ENCODE measurements around the gene POU6F2.
"Not testable (repeated sequence)": the region's sequence is repeated elsewhere in the genome, so short reads cannot be mapped to it uniquely, and the experiment has no call there.

The POU6F2 gene

GRCh38 chr7:38992203-38992602, 14.5 kb downstream of the POU6F2 start:
- no peak overlapping the region for H3K27ac ChIP-seq
- TF ChIP-seq, protein P1, sequence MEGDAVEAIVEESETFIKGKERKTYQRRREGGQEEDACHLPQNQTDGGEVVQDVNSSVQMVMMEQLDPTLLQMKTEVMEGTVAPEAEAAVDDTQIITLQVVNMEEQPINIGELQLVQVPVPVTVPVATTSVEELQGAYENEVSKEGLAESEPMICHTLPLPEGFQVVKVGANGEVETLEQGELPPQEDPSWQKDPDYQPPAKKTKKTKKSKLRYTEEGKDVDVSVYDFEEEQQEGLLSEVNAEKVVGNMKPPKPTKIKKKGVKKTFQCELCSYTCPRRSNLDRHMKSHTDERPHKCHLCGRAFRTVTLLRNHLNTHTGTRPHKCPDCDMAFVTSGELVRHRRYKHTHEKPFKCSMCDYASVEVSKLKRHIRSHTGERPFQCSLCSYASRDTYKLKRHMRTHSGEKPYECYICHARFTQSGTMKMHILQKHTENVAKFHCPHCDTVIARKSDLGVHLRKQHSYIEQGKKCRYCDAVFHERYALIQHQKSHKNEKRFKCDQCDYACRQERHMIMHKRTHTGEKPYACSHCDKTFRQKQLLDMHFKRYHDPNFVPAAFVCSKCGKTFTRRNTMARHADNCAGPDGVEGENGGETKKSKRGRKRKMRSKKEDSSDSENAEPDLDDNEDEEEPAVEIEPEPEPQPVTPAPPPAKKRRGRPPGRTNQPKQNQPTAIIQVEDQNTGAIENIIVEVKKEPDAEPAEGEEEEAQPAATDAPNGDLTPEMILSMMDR (conservative IDR thresholded peaks at IDR 0.05), result no peak

- no peak overlapping the region for H3K27ac ChIP-seq
- TF ChIP-seq, protein P1 (conservative IDR thresholded peaks at IDR 0.05), result no peak
Observed at GRCh38 chr7:39001595-39001994, 23.9 kb downstream of the POU6F2 start.

- TF ChIP-seq, protein P1 (conservative IDR thresholded peaks at IDR 0.05), result no peak
Observed at GRCh38 chr7:39002755-39003154, 25.0 kb downstream of the POU6F2 start.

GRCh38 chr7:39005036-39005435, 27.3 kb downstream of the POU6F2 start:
- TF ChIP-seq, protein P1 (conservative IDR thresholded peaks at IDR 0.05), result no peak
- H3K27ac ChIP-seq, result no peak overlapping the region

More at GRCh38 chr7:39002755-39003154, 25.0 kb downstream of the POU6F2 start:
- H3K27ac ChIP-seq, result no peak overlapping the region

DNA sequence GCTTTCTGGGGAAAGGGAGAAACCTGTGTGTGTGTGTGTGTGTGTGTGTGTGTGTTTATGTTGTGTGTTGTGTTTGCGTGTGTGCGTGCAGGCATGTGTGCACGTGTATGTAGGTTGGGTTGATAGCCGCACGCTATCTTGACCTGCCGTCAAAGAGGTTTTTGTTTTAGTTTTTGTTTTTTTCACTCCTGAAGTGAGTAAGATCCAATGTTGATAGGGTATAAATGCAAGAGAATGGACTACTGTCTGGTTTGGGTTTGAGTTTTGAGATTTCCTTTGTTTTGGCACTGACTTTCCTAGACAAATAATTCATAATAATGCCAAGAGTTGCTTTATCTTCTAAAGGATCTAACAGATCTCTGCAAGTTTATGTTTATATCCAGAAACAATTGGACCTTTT, 27.8 kb downstream of the POU6F2 start:
- H3K27ac ChIP-seq, result no peak overlapping the region
- TF ChIP-seq, protein P1 (conservative IDR thresholded peaks at IDR 0.05), result no peak

DNA sequence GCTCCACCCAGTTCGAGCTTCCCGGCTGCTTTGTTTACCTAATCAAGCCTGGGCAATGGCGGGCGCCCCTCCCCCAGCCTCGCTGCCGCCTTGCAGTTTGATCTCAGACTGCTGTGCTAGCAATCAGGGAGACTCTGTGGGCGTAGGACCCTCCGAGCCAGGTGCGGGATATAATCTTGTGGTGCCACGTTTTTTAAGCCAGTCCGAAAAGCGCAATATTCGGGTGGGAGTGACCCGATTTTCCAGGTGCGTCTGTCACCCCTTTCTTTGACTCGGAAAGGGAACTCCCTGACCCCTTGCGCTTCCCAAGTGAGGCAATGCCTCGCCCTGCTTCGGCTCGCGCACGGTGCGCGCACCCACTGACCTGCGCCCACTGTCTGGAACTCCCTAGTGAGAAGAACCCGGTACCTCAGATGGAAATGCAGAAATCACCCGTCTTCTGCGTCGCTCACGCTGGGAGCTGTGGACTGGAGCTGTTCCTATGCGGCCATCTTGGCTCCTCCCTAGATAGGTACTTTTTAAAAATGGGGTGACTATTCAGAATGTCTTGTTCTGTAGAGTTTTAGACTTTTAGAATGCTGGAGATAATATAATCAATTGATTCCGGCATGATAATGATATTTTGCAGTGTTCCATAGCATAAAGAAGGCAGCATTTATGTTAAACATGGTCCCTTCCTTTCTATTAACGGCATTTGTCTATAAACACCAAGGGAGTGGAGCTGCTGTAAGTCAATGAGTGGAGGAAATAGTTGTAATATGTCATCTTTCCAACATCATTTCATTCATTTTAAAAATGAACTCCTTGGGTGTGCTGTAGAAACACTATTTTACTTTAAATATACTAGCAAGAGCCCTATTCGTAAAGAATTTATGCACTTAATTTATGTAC, 35.6 kb downstream of the POU6F2 start:
- H3K27ac ChIP-seq, result not testable (repeated sequence)

DNA sequence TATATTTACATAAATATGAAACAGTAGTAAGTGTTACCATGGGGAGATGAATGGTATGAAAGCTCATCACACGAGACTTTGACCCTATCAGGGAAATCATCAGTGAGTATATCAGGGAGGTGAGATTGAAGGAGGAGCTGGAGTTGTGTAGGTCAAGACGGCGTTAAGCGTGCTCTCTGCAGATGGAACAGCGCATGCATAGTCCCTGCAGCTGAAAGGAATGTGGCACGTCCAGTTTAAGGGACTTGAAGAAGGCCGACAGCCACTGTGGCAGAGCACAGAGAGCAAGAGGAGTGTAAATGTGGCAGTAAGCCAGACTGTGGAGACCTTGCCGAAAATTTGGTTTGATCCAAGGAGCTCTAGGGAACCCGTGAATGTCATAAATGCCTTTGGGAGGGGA, 38.9 kb downstream of the POU6F2 start:
- peak overlapping the region; percentile 57 for H3K27ac ChIP-seq
- TF ChIP-seq, protein P1 (conservative IDR thresholded peaks at IDR 0.05), result no peak

DNA sequence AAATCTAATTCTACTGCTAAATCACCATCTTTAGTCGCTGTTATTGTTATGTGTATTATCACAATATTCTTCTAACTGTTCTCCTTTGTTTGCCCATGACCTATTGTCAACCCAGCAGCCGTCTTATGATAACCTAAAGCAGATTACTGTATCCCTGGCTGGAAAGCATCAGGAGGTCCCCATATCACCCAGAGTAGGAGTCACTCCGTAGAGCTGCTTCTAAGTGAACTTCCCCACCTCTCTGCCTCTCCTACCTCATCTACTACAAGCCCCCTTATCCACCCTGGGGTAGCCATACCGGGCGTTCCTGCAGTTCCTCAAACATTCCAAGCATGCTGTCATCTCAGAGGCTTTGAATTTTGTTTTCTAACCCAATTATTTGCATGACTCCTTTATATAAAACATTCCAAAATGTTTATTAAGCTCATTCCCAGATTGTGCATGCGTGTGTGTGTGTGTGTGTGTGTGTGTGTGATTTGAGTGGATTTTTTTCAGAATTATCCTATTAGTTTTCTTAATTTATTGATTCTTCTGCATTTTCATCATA, 39.7 kb downstream of the POU6F2 start:
- TF ChIP-seq, protein P1 (conservative IDR thresholded peaks at IDR 0.05), result no peak
- peak overlapping the region; percentile 57 for H3K27ac ChIP-seq

Data from VCaP (cell line).